Caco-2 (cell line): ENCODE results near the gene PLB1. TPM values are rescaled to one million over a fixed set of nuclear protein-coding genes. Genes with fewer than 3 reads are reported as not detected.
A peak's percentile ranks its signal among the peaks of the same experiment; 100 is the strongest.

Experiments
- BruUV-seq: library from RNA; stranded (reverse); fragments of 400-500 nt; replicated peaks from 2 replicates; lab custom pipeline; 2021; lab: Mats Ljungman, UMichigan
- CTCF ChIA-PET: fragments of 300-600 bp; sonication (Branson Sonifier 250); formaldehyde crosslinking; loops from one replicate; lab custom pipeline; 2022; ENCODE audit warnings: antibody characterized with exemption; lab: Charles Lee
- POLR2A ChIA-PET: fragments of 300-600 bp; sonication (Branson Sonifier 250); formaldehyde crosslinking; loops from one replicate; lab custom pipeline; 2022; ENCODE audit warnings: antibody characterized with exemption; lab: Charles Lee
- DNase-seq, 2 experiments: peaks; one replicate each; pipeline versions ENCODE4 v3.0.0 to v3.0.0-alpha.2; 2020 to 2022
- H3K27me3 ChIP-seq: replicated peaks from 2 replicates; pipeline ENCODE4 v1.6.0; 2011; ENCODE audit warnings: low read length; ENCODE audit not compliant: control insufficient read depth, insufficient read depth
- H3K36me3 ChIP-seq: 2 replicates; pipeline ENCODE4 v1.5.1; 2011; ENCODE audit warnings: low read length; ENCODE audit not compliant: control insufficient read depth, insufficient read depth
- H3K4me1 ChIP-seq: fragments of 250-450 bp; sonication (Bioruptor Pico); 2 replicates; pipeline ENCODE4 v1.5.1; 2020; ENCODE audit warnings: mild to moderate bottlenecking
- H3K4me3 ChIP-seq: 2 replicates; pipeline ENCODE4 v1.5.1; 2011; ENCODE audit warnings: low read depth, mild to moderate bottlenecking, control low read depth, low read length
- H3K9me3 ChIP-seq: fragments of 250-450 bp; sonication (Bioruptor Pico); 2 replicates; pipeline ENCODE4 v1.5.1; 2020; ENCODE audit warnings: mild to moderate bottlenecking, moderate library complexity
- H3K27ac Mint-ChIP-seq: one replicate; pipeline ENCODE4 v1.8.0; 2022; ENCODE audit warnings: mixed read lengths; ENCODE audit not compliant: unreplicated experiment
- H3K27me3 Mint-ChIP-seq: one replicate; pipeline ENCODE4 v1.8.0; 2022; ENCODE audit warnings: mixed read lengths; ENCODE audit not compliant: insufficient read depth, unreplicated experiment
- H3K36me3 Mint-ChIP-seq: one replicate; pipeline ENCODE4 v1.8.0; 2022; ENCODE audit warnings: mild to moderate bottlenecking, mixed read lengths; ENCODE audit not compliant: insufficient read depth, unreplicated experiment
- H3K4me1 Mint-ChIP-seq: one replicate; pipeline ENCODE4 v1.8.0; 2022; ENCODE audit warnings: low read depth, mixed read lengths; ENCODE audit not compliant: unreplicated experiment
- H3K4me3 Mint-ChIP-seq: one replicate; pipeline ENCODE4 v1.8.0; 2022; ENCODE audit warnings: mild to moderate bottlenecking, moderate library complexity, mixed read lengths; ENCODE audit not compliant: unreplicated experiment
- H3K9me3 Mint-ChIP-seq: one replicate; pipeline ENCODE4 v1.8.0; 2022; ENCODE audit warnings: mixed read lengths; ENCODE audit not compliant: unreplicated experiment
- CTCF ChIP-seq, 2 experiments: fragments of 200-600 bp in 1 of 2; IDR thresholded peaks; 1 replicate in 1 of 2; 2 replicates in 1 of 2; pipeline versions ENCODE4 v1.5.1 to v1.8.0; 2011 to 2022; ENCODE audit warnings: antibody characterized with exemption in 1 of 2, control low read depth in 1 of 2, inconsistent platforms in 1 of 2, low read depth in 1 of 2, low read length in 1 of 2, mild to moderate bottlenecking in 1 of 2, moderate library complexity in 1 of 2; ENCODE audit not compliant: insufficient read depth in 1 of 2, severe bottlenecking in 1 of 2, unreplicated experiment in 1 of 2
- intact Hi-C: fragments of 100-400 bp; cut with micrococcal nuclease; formaldehyde crosslinking; loops from one replicate; pipeline ENCODE4 v1.10.0; 2022; ENCODE audit not compliant: unreplicated experiment
- total RNA-seq: library from RNA; stranded (reverse); gene quantifications from 2 replicates; pipeline ENCODE4 v1.2.3, GENCODE V29; 2022

PLB1 gene
- total RNA-seq, 1 experiment from 2014 or later: 2.8 TPM

GRCh38 chr2:28567061-28567471, 71.2 kb downstream of the PLB1 start:
- CTCF ChIA-PET: interaction anchor here (0.6 to 3.3 kb wide), 23 partner anchors 9 to 637 kb away, joined by 3 to 15 read pairs (median 4); partner anchors contain the start of gene PPP1CB
- no peaks in the 10 kb centered on the region for H3K36me3 ChIP-seq
- Mint-ChIP-seq H3K4me1 (peaks cover 11% of the 10 kb centered on the region), H3K27me3 (no peaks in the 10 kb centered on the region), H3K9me3 (no peaks in the 10 kb centered on the region), H3K36me3 (no peaks in the 10 kb centered on the region), H3K27ac (peak overlapping the region; percentile 62), H3K4me3 (peak overlapping the region; percentile 76)
- POLR2A ChIA-PET: interaction anchor here (0.6 to 1.3 kb wide), 2 partner anchors 147 to 185 kb away, joined by 4 to 7 read pairs; partner anchors contain the start of gene PPP1CB
- TSS peak; percentile 30 for BruUV-seq
- peaks cover 22% of the 10 kb centered on the region for H3K4me1 ChIP-seq
- no peaks in the 10 kb centered on the region for H3K27me3 ChIP-seq
- peak overlapping the region; percentile 31 for H3K4me3 ChIP-seq
- TF ChIP-seq CTCF (IDR thresholded peaks at IDR 0.05; ENCODE audit: insufficient read depth in 1 of 2, low read depth in 1 of 2, low read length in 1 of 2, severe bottlenecking in 1 of 2, unreplicated experiment in 1 of 2): no peak
- no peak for DNase-seq
- H3K9me3 ChIP-seq: no peaks in the 10 kb centered on the region
- intact Hi-C loops: loop anchor here (1.0 kb wide), 2 partner anchors 27 to 186 kb away; no protein-coding TSS in a partner anchor

GRCh38 chr2:28568036-28568435, 72.2 kb downstream of the PLB1 start:
- no peaks in the 10 kb centered on the region for H3K36me3 Mint-ChIP-seq

GRCh38 chr2:28568533-28568932, 72.7 kb downstream of the PLB1 start:
- peaks cover 11% of the 10 kb centered on the region for H3K4me1 Mint-ChIP-seq
- no peaks in the 10 kb centered on the region for H3K27me3 ChIP-seq
- H3K4me3 ChIP-seq: no peak overlapping the region
- CTCF ChIA-PET: interaction anchor here (1.3 to 3.3 kb wide), 3 partner anchors 26 to 183 kb away, joined by 3 to 15 read pairs (median 6); partner anchors contain the start of gene PPP1CB
- POLR2A ChIA-PET: no interaction called here
- no peaks in the 10 kb centered on the region for H3K9me3 ChIP-seq
- no peak for DNase-seq
- no peak overlapping the region for H3K27ac Mint-ChIP-seq
- no peaks in the 10 kb centered on the region for H3K27me3 Mint-ChIP-seq
- no peak for TF ChIP-seq CTCF (IDR thresholded peaks at IDR 0.05; ENCODE audit: insufficient read depth in 1 of 2, low read depth in 1 of 2, low read length in 1 of 2, severe bottlenecking in 1 of 2, unreplicated experiment in 1 of 2)
- peaks cover 22% of the 10 kb centered on the region for H3K4me1 ChIP-seq
- BruUV-seq: no TSS peak
- intact Hi-C loops: no loop called here
- H3K36me3 ChIP-seq: no peaks in the 10 kb centered on the region
- no peak overlapping the region for H3K4me3 Mint-ChIP-seq
- no peaks in the 10 kb centered on the region for H3K9me3 Mint-ChIP-seq
- H3K36me3 Mint-ChIP-seq: no peaks in the 10 kb centered on the region

More at GRCh38 chr2:28568036-28568435, 72.2 kb downstream of the PLB1 start:
- Histone ChIP-seq H3K4me3 (no peak overlapping the region), H3K4me1 (peaks cover 22% of the 10 kb centered on the region), H3K27me3 (no peaks in the 10 kb centered on the region), H3K36me3 (no peaks in the 10 kb centered on the region), H3K9me3 (no peaks in the 10 kb centered on the region)
- BruUV-seq: no TSS peak
- intact Hi-C loops: no loop called here
- peaks cover 11% of the 10 kb centered on the region for H3K4me1 Mint-ChIP-seq
- no peak for TF ChIP-seq CTCF (IDR thresholded peaks at IDR 0.05; ENCODE audit: insufficient read depth in 1 of 2, low read depth in 1 of 2, low read length in 1 of 2, severe bottlenecking in 1 of 2, unreplicated experiment in 1 of 2)
- DNase-seq: no peak
- H3K27me3 Mint-ChIP-seq: no peaks in the 10 kb centered on the region
- H3K9me3 Mint-ChIP-seq: no peaks in the 10 kb centered on the region
- peak overlapping the region; percentile 76 for H3K4me3 Mint-ChIP-seq
- ChIA-PET CTCF (interaction anchor here (1.3 to 3.3 kb wide), 3 partner anchors 26 to 184 kb away, joined by 3 to 15 read pairs (median 6); partner anchors contain the start of gene PPP1CB), POLR2A (no interaction called here)
- no peak overlapping the region for H3K27ac Mint-ChIP-seq
